IPS-18a (cell line): ENCODE data around the gene CDC42BPA.
"Not testable (repeated sequence)": the region's sequence is repeated elsewhere in the genome, so short reads cannot be mapped to it uniquely, and the experiment has no call there.

Experiments used
- H3K27ac ChIP-seq: one replicate; pipeline ENCODE4 v1.5.1; 2013; ENCODE audit warnings: low read length
- H3K27me3 ChIP-seq: one replicate; pipeline ENCODE4 v1.6.1; 2013; ENCODE audit warnings: mild to moderate bottlenecking, low read length; ENCODE audit not compliant: control insufficient read depth, insufficient read depth
- H3K36me3 ChIP-seq: one replicate; pipeline ENCODE4 v1.6.1; 2013; ENCODE audit warnings: low read depth, low read length; ENCODE audit not compliant: control insufficient read depth
- H3K4me1 ChIP-seq: one replicate; pipeline ENCODE4 v1.6.1; 2013; ENCODE audit warnings: low read depth, low read length; ENCODE audit not compliant: control insufficient read depth
- H3K4me3 ChIP-seq: one replicate; pipeline ENCODE4 v1.5.1; 2013; ENCODE audit warnings: low read length
- H3K9ac ChIP-seq: one replicate; pipeline ENCODE4 v1.6.1; 2013; ENCODE audit warnings: mild to moderate bottlenecking, low read length, moderate library complexity
- H3K9me3 ChIP-seq: one replicate; pipeline ENCODE4 v1.6.1; 2013; ENCODE audit warnings: low read depth, low read length; ENCODE audit not compliant: control insufficient read depth

The CDC42BPA gene

GRCh38 chr1:227299688-227300087 lies 18.6 kb downstream of the CDC42BPA start:
- Histone ChIP-seq H3K4me3 (no peak overlapping the region), H3K27ac (no peak overlapping the region), H3K9ac (no peak overlapping the region), H3K36me3 (no peaks in the 10 kb centered on the region), H3K4me1 (peaks cover 7% of the 10 kb centered on the region), H3K9me3 (no peaks in the 10 kb centered on the region), H3K27me3 (no peaks in the 10 kb centered on the region)

GRCh38 chr1:227299241-227299627 lies 19.1 kb downstream of the CDC42BPA start:
- Histone ChIP-seq H3K4me1 (peaks cover 7% of the 10 kb centered on the region), H3K27me3 (no peaks in the 10 kb centered on the region), H3K9ac (no peak overlapping the region), H3K36me3 (no peaks in the 10 kb centered on the region), H3K4me3 (no peak overlapping the region), H3K27ac (no peak overlapping the region), H3K9me3 (no peaks in the 10 kb centered on the region)

GRCh38 chr1:227298512-227299240 lies 19.6 kb downstream of the CDC42BPA start:
- Histone ChIP-seq H3K4me1 (peaks cover 7% of the 10 kb centered on the region), H3K9ac (no peak overlapping the region), H3K36me3 (no peaks in the 10 kb centered on the region), H3K27me3 (no peaks in the 10 kb centered on the region), H3K9me3 (no peaks in the 10 kb centered on the region), H3K4me3 (no peak overlapping the region), H3K27ac (no peak overlapping the region)

GRCh38 chr1:227297073-227297793 lies 21.1 kb downstream of the CDC42BPA start:
- H3K4me1 ChIP-seq, result no peaks in the 10 kb centered on the region
- no peak overlapping the region for H3K4me3 ChIP-seq
- H3K9me3 ChIP-seq, result no peaks in the 10 kb centered on the region
- no peaks in the 10 kb centered on the region for H3K27me3 ChIP-seq
- no peak overlapping the region for H3K9ac ChIP-seq
- no peaks in the 10 kb centered on the region for H3K36me3 ChIP-seq
- H3K27ac ChIP-seq, result no peak overlapping the region

GRCh38 chr1:227295609-227296008 lies 22.7 kb downstream of the CDC42BPA start:
- no peaks in the 10 kb centered on the region for H3K9me3 ChIP-seq
- no peaks in the 10 kb centered on the region for H3K36me3 ChIP-seq
- no peak overlapping the region for H3K9ac ChIP-seq
- no peak overlapping the region for H3K27ac ChIP-seq
- H3K4me1 ChIP-seq, result no peaks in the 10 kb centered on the region
- H3K4me3 ChIP-seq, result no peak overlapping the region
- H3K27me3 ChIP-seq, result no peaks in the 10 kb centered on the region

- Histone ChIP-seq H3K4me1 (no peaks in the 10 kb centered on the region), H3K9me3 (peaks cover 20% of the 10 kb centered on the region), H3K9ac (no peak overlapping the region), H3K27me3 (no peaks in the 10 kb centered on the region), H3K4me3 (no peak overlapping the region), H3K27ac (no peak overlapping the region), H3K36me3 (peaks cover 5% of the 10 kb centered on the region)
Measured at GRCh38 chr1:227285745-227286144, 32.5 kb downstream of the CDC42BPA start.

GRCh38 chr1:227281371-227281770 lies 36.9 kb downstream of the CDC42BPA start:
- Histone ChIP-seq H3K36me3 (peaks cover 5% of the 10 kb centered on the region), H3K4me3 (no peak overlapping the region), H3K9ac (no peak overlapping the region), H3K27me3 (no peaks in the 10 kb centered on the region), H3K4me1 (no peaks in the 10 kb centered on the region), H3K9me3 (peaks cover 13% of the 10 kb centered on the region), H3K27ac (no peak overlapping the region)

GRCh38 chr1:227280836-227281235 lies 37.5 kb downstream of the CDC42BPA start:
- H3K27me3 ChIP-seq, result no peaks in the 10 kb centered on the region
- no peak overlapping the region for H3K9ac ChIP-seq
- peaks cover 5% of the 10 kb centered on the region for H3K36me3 ChIP-seq
- H3K4me1 ChIP-seq, result no peaks in the 10 kb centered on the region
- H3K9me3 ChIP-seq, result peaks cover 8% of the 10 kb centered on the region
- no peak overlapping the region for H3K27ac ChIP-seq
- H3K4me3 ChIP-seq, result no peak overlapping the region

GRCh38 chr1:227276156-227276693 lies 42.1 kb downstream of the CDC42BPA start:
- not testable (repeated sequence) for H3K4me3 ChIP-seq, H3K4me1 ChIP-seq, H3K9ac ChIP-seq, H3K36me3 ChIP-seq, H3K9me3 ChIP-seq, H3K27ac ChIP-seq, H3K27me3 ChIP-seq

GRCh38 chr1:227273557-227273956 lies 44.7 kb downstream of the CDC42BPA start:
- Histone ChIP-seq H3K27ac (no peak overlapping the region), H3K27me3 (no peaks in the 10 kb centered on the region), H3K9me3 (no peaks in the 10 kb centered on the region), H3K9ac (no peak overlapping the region), H3K36me3 (no peaks in the 10 kb centered on the region), H3K4me3 (no peak overlapping the region), H3K4me1 (no peaks in the 10 kb centered on the region)

- Histone ChIP-seq H3K36me3 (no peaks in the 10 kb centered on the region), H3K27ac (no peak overlapping the region), H3K4me1 (no peaks in the 10 kb centered on the region), H3K27me3 (no peaks in the 10 kb centered on the region), H3K9me3 (no peaks in the 10 kb centered on the region), H3K9ac (no peak overlapping the region), H3K4me3 (no peak overlapping the region)
Measured at GRCh38 chr1:227272428-227272827, 45.9 kb downstream of the CDC42BPA start.

- H3K27me3 ChIP-seq, result no peaks in the 10 kb centered on the region
- H3K36me3 ChIP-seq, result no peaks in the 10 kb centered on the region
- no peak overlapping the region for H3K4me3 ChIP-seq
- H3K27ac ChIP-seq, result no peak overlapping the region
- no peaks in the 10 kb centered on the region for H3K9me3 ChIP-seq
- no peak overlapping the region for H3K9ac ChIP-seq
- no peaks in the 10 kb centered on the region for H3K4me1 ChIP-seq
Measured at GRCh38 chr1:227270554-227270953, 47.7 kb downstream of the CDC42BPA start.
